Subcutaneous abdominal adipose tissue (tissue), 5 donors: ENCODE results near the gene RIMKLB.
"Not testable (repeated sequence)": the region's sequence is repeated elsewhere in the genome, so short reads cannot be mapped to it uniquely, and the experiment has no call there.

ENCODE experiments used
- H3K27ac ChIP-seq: one replicate; pipeline ENCODE4 v1.7.0; 2013; ENCODE audit warnings: low read depth, mild to moderate bottlenecking, inconsistent platforms, low read length, moderate library complexity
- H3K27me3 ChIP-seq, 5 donors: one replicate each; pipeline ENCODE4 v1.7.0; 2013; ENCODE audit warnings: low read length in 5 of 5, inconsistent platforms in 1 of 5; ENCODE audit not compliant: control insufficient read depth in 5 of 5, insufficient read depth in 4 of 5
- H3K36me3 ChIP-seq, 5 donors: one replicate each; pipeline ENCODE4 v1.7.0; 2013; ENCODE audit warnings: low read length in 5 of 5; ENCODE audit not compliant: control insufficient read depth in 5 of 5, insufficient read depth in 5 of 5
- H3K4me1 ChIP-seq, 5 donors: one replicate each; pipeline ENCODE4 v1.7.0; 2013; ENCODE audit warnings: low read length in 5 of 5, mild to moderate bottlenecking in 3 of 5, moderate library complexity in 1 of 5; ENCODE audit not compliant: control insufficient read depth in 5 of 5, insufficient read depth in 5 of 5
- H3K4me3 ChIP-seq, 5 donors: one replicate each; pipeline ENCODE4 v1.7.0; 2013; ENCODE audit warnings: low read length in 5 of 5, low read depth in 1 of 5
- H3K9ac ChIP-seq, 5 donors: one replicate each; pipeline ENCODE4 v1.7.0; 2013; ENCODE audit warnings: low read length in 5 of 5, mild to moderate bottlenecking in 4 of 5, moderate library complexity in 3 of 5
- H3K9me3 ChIP-seq, 5 donors: one replicate each; pipeline ENCODE4 v1.7.0; 2013; ENCODE audit warnings: low read length in 5 of 5; ENCODE audit not compliant: control insufficient read depth in 5 of 5
- donor health status: healthy.
- donor health status: healthy.
- donor health status: healthy.
- donor health status: healthy.
- donor health status: healthy.

Gene RIMKLB

GRCh38 chr12:8784290-8784888 is 86.6 kb downstream of the RIMKLB start:
- H3K27me3 ChIP-seq = no peaks in the 10 kb centered on the region
- H3K4me1 ChIP-seq = peaks cover 0 to 2% (median 0%) of the 10 kb centered on the region in 5 donors
- peaks cover 6 to 16% (median 8%) of the 10 kb centered on the region in 5 donors for H3K36me3 ChIP-seq
- no peak overlapping the region for H3K9ac ChIP-seq
- no peak overlapping the region for H3K4me3 ChIP-seq
- H3K9me3 ChIP-seq = no peaks in the 10 kb centered on the region
- H3K27ac ChIP-seq = no peak overlapping the region

GRCh38 chr12:8785499-8785898 is 87.7 kb downstream of the RIMKLB start:
- Histone ChIP-seq H3K4me1 (no peaks in the 10 kb centered on the region), H3K27ac (no peak overlapping the region), H3K27me3 (no peaks in the 10 kb centered on the region), H3K9ac (no peak overlapping the region), H3K4me3 (no peak overlapping the region), H3K36me3 (peaks cover 6 to 16% (median 8%) of the 10 kb centered on the region in 5 donors), H3K9me3 (no peaks in the 10 kb centered on the region)

- H3K4me1 ChIP-seq, H3K4me3 ChIP-seq, H3K27ac ChIP-seq, H3K27me3 ChIP-seq, H3K9ac ChIP-seq, H3K9me3 ChIP-seq: not testable (repeated sequence)
- peaks cover 6 to 16% (median 8%) of the 10 kb centered on the region in 5 donors for H3K36me3 ChIP-seq
Measured at GRCh38 chr12:8787206-8787605, 89.4 kb downstream of the RIMKLB start.

- not testable (repeated sequence) for H3K4me1 ChIP-seq, H3K27ac ChIP-seq, H3K9me3 ChIP-seq, H3K27me3 ChIP-seq, H3K9ac ChIP-seq, H3K36me3 ChIP-seq
- peak overlapping the region in 1 of 5 donors; percentile 16 for H3K4me3 ChIP-seq
Measured at GRCh38 chr12:8788706-8789105, 90.9 kb downstream of the RIMKLB start.

- H3K27me3 ChIP-seq, H3K4me1 ChIP-seq, H3K36me3 ChIP-seq, H3K4me3 ChIP-seq, H3K27ac ChIP-seq, H3K9ac ChIP-seq, H3K9me3 ChIP-seq: not testable (repeated sequence)
Measured at GRCh38 chr12:8789341-8790013, 91.7 kb downstream of the RIMKLB start.

GRCh38 chr12:8793226-8793625 is 95.4 kb downstream of the RIMKLB start:
- not testable (repeated sequence) for H3K27me3 ChIP-seq, H3K4me3 ChIP-seq, H3K9ac ChIP-seq, H3K4me1 ChIP-seq, H3K9me3 ChIP-seq, H3K27ac ChIP-seq, H3K36me3 ChIP-seq

- not testable (repeated sequence) for H3K27me3 ChIP-seq, H3K4me1 ChIP-seq, H3K36me3 ChIP-seq, H3K9me3 ChIP-seq, H3K4me3 ChIP-seq, H3K9ac ChIP-seq, H3K27ac ChIP-seq
Measured at GRCh38 chr12:8794611-8795010, 96.8 kb downstream of the RIMKLB start.

GRCh38 chr12:8796831-8797626 is 99.2 kb downstream of the RIMKLB start:
- H3K4me1 ChIP-seq = no peaks in the 10 kb centered on the region
- no peak overlapping the region for H3K4me3 ChIP-seq
- H3K36me3 ChIP-seq = no peaks in the 10 kb centered on the region
- no peak overlapping the region for H3K27ac ChIP-seq
- H3K9ac ChIP-seq = no peak overlapping the region
- no peaks in the 10 kb centered on the region for H3K27me3 ChIP-seq
- H3K9me3 ChIP-seq = no peaks in the 10 kb centered on the region

GRCh38 chr12:8801213-8801612 is 103.4 kb downstream of the RIMKLB start:
- H3K36me3 ChIP-seq, H3K4me1 ChIP-seq, H3K27me3 ChIP-seq, H3K27ac ChIP-seq, H3K4me3 ChIP-seq, H3K9ac ChIP-seq, H3K9me3 ChIP-seq: not testable (repeated sequence)

- H3K4me1 ChIP-seq, H3K4me3 ChIP-seq, H3K9ac ChIP-seq, H3K36me3 ChIP-seq, H3K27ac ChIP-seq, H3K9me3 ChIP-seq, H3K27me3 ChIP-seq: not testable (repeated sequence)
Measured at GRCh38 chr12:8804833-8805232, 107.0 kb downstream of the RIMKLB start.
